GM12865 (cell line): Measurements from ENCODE around the gene DCAF6.

Experiments
- DNase-seq: peaks from one replicate; pipeline ENCODE4 v3.0.0; 2010; ENCODE audit warnings: low read depth
- H3K4me3 ChIP-seq: 2 replicates; pipeline ENCODE4 v1.5.1; 2011; ENCODE audit warnings: mild to moderate bottlenecking, low read depth, low read length, control low read depth
- TF ChIP-seq, protein P1 (sequence below): IDR thresholded peaks from 2 replicates; pipeline ENCODE4 v1.5.1; 2011; ENCODE audit warnings: low read length, control low read depth, low read depth, inconsistent platforms; ENCODE audit not compliant: insufficient read depth; ENCODE audit errors: missing control alignments

The DCAF6 gene

GRCh38 chr1:168097921-168098528, 161.5 kb downstream of the DCAF6 start:
- TF ChIP-seq, protein P1, sequence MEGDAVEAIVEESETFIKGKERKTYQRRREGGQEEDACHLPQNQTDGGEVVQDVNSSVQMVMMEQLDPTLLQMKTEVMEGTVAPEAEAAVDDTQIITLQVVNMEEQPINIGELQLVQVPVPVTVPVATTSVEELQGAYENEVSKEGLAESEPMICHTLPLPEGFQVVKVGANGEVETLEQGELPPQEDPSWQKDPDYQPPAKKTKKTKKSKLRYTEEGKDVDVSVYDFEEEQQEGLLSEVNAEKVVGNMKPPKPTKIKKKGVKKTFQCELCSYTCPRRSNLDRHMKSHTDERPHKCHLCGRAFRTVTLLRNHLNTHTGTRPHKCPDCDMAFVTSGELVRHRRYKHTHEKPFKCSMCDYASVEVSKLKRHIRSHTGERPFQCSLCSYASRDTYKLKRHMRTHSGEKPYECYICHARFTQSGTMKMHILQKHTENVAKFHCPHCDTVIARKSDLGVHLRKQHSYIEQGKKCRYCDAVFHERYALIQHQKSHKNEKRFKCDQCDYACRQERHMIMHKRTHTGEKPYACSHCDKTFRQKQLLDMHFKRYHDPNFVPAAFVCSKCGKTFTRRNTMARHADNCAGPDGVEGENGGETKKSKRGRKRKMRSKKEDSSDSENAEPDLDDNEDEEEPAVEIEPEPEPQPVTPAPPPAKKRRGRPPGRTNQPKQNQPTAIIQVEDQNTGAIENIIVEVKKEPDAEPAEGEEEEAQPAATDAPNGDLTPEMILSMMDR, result no peak
- no peak overlapping the region for H3K4me3 ChIP-seq
- DNase-seq, result no peak

DNA sequence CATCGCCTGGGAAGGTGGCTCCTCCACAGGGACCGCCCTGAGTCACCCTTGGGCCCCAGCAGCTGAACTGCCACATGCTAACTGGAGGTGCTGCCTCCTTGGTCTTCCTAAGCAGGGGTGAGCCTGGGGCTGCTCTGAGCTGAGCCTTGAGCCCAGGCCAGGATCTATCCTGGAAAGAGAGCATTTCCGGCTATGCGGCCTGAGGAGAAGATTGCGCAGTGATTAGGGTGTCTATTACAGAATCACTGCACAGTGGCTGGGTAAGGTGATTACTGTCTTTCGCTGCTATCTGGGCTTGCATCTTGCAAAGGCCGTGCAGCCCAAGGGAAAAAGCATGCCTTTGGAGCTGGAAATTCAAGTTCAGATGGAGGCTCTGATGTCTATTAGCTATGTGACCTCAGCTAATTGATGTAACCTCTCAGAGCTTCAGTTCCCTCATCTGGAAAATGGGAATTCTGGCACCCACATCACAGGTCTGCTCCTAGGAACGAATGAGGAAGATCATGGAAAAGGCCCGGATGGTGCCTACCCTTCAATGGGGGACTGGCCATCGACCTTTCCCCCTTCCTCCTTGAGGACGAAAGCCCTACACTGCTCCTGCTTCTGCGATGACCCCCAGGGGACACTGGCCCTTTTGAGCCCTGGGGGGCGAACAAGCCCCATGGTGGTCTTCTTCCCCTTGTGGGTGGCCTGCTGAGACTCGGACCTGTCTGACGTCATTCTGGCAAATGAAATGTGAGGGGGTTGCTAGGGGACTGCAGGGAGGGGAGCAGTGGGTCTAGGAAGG, 162.2 kb downstream of the DCAF6 start:
- TF ChIP-seq, protein P1, result no peak
- DNase-seq, result no peak
- H3K4me3 ChIP-seq, result no peak overlapping the region

DNA sequence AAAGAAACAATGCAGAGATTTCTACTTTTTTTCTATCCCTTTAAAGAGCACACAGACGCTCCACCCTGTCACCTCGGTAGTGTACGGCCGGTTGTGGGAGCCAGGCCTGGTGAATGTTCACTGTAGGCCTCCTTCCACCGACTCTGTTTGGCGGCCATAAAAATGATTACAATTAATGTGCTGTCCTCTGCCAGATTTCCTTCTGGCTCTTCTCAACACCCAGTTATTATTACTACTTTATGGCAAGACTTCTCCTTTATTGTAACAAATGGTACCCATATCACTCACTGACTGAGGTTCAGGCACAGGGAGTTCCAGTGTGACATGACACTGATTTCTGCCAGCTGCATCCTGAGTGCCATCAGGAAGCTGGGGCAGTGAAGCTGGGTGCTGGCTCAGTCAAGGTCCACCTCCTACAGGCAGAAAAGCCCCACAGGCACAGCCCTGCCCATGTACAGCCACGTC, 162.9 kb downstream of the DCAF6 start:
- TF ChIP-seq, protein P1, result no peak
- no peak for DNase-seq

GRCh38 chr1:168100315-168101002, 164.0 kb downstream of the DCAF6 start:
- TF ChIP-seq, protein P1, result no peak
- no peak overlapping the region for H3K4me3 ChIP-seq
- DNase-seq, result no peak

More for the DNA sequence above, 162.9 kb downstream of the DCAF6 start:
- no peak overlapping the region for H3K4me3 ChIP-seq

DNA sequence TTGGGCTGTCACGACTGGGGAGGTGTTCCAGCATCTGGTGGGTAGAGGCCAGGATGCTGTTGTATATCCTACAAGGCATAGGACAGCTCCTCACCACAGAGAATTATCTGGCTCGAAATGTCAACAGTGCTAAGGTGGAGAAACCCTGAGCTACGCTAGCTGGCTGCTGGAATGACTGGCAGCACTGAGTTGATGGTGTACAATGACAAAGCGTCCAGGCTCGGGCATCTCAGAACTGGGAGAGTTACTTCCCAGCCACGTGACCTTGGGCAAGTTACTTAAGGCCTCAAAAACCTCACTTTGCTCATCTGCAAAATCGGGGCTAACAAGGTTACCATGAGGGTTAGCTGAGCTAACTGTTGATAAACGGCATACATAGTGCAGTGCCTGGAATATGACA, 164.9 kb downstream of the DCAF6 start:
- DNase-seq, result no peak
- TF ChIP-seq, protein P1, result no peak
- H3K4me3 ChIP-seq, result no peak overlapping the region

- no peak overlapping the region for H3K4me3 ChIP-seq
- no peak for DNase-seq
- TF ChIP-seq, protein P1, result no peak
Measured at GRCh38 chr1:168102487-168102886, 166.0 kb downstream of the DCAF6 start.
